Osteocyte (in vitro differentiated cells): ENCODE data around the gene PTK7. TPM values are rescaled to one million over a fixed set of nuclear protein-coding genes. Genes with fewer than 3 reads are reported as not detected.
A peak's percentile ranks its signal among the peaks of the same experiment; 100 is the strongest.
"Not testable (repeated sequence)": the region's sequence is repeated elsewhere in the genome, so short reads cannot be mapped to it uniquely, and the experiment has no call there.

ENCODE experiments used
- DNase-seq: peaks from one replicate; pipeline ENCODE4 v3.0.0; 2021; ENCODE audit warnings: mixed read lengths; ENCODE audit not compliant: unreplicated experiment; ENCODE audit errors: extremely low spot score
- H3K27ac Mint-ChIP-seq: one replicate; pipeline ENCODE4 v1.8.0; 2021; ENCODE audit warnings: mild to moderate bottlenecking, mixed read lengths; ENCODE audit not compliant: unreplicated experiment
- H3K27me3 Mint-ChIP-seq: one replicate; pipeline ENCODE4 v1.8.0; 2021; ENCODE audit warnings: mixed read lengths; ENCODE audit not compliant: unreplicated experiment
- H3K36me3 Mint-ChIP-seq: one replicate; pipeline ENCODE4 v1.8.0; 2021; ENCODE audit warnings: mixed read lengths; ENCODE audit not compliant: unreplicated experiment
- H3K4me1 Mint-ChIP-seq: one replicate; pipeline ENCODE4 v1.8.0; 2021; ENCODE audit warnings: mixed read lengths; ENCODE audit not compliant: unreplicated experiment
- H3K4me3 Mint-ChIP-seq: one replicate; pipeline ENCODE4 v1.8.0; 2021; ENCODE audit warnings: mild to moderate bottlenecking, moderate library complexity, mixed read lengths; ENCODE audit not compliant: unreplicated experiment
- H3K9me3 Mint-ChIP-seq: one replicate; pipeline ENCODE4 v1.8.0; 2021; ENCODE audit warnings: mixed read lengths; ENCODE audit not compliant: unreplicated experiment
- total RNA-seq: library from RNA; stranded (reverse); gene quantifications from 2 replicates; pipeline ENCODE4 v1.2.1, GENCODE V29; 2021
- TF ChIP-seq, protein P1 (sequence below): fragments of 200-600 bp; sonication (generic); IDR thresholded peaks from 2 replicates; pipeline ENCODE4 v1.5.0; 2021; ENCODE audit warnings: antibody characterized with exemption, mild to moderate bottlenecking, moderate library complexity

PTK7 gene
- total RNA-seq, 1 donor from 2014 or later, result 183 TPM

GRCh38 chr6:43105538-43106222 is 29.6 kb downstream of the PTK7 start:
- Mint-ChIP-seq H3K27me3 (no peaks in the 10 kb centered on the region), H3K9me3 (no peaks in the 10 kb centered on the region), H3K4me3 (no peak overlapping the region), H3K36me3 (no peaks in the 10 kb centered on the region), H3K4me1 (peaks cover 2% of the 10 kb centered on the region), H3K27ac (no peak overlapping the region)
- TF ChIP-seq, protein P1, sequence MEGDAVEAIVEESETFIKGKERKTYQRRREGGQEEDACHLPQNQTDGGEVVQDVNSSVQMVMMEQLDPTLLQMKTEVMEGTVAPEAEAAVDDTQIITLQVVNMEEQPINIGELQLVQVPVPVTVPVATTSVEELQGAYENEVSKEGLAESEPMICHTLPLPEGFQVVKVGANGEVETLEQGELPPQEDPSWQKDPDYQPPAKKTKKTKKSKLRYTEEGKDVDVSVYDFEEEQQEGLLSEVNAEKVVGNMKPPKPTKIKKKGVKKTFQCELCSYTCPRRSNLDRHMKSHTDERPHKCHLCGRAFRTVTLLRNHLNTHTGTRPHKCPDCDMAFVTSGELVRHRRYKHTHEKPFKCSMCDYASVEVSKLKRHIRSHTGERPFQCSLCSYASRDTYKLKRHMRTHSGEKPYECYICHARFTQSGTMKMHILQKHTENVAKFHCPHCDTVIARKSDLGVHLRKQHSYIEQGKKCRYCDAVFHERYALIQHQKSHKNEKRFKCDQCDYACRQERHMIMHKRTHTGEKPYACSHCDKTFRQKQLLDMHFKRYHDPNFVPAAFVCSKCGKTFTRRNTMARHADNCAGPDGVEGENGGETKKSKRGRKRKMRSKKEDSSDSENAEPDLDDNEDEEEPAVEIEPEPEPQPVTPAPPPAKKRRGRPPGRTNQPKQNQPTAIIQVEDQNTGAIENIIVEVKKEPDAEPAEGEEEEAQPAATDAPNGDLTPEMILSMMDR, result no peak
- no peak for DNase-seq

DNA sequence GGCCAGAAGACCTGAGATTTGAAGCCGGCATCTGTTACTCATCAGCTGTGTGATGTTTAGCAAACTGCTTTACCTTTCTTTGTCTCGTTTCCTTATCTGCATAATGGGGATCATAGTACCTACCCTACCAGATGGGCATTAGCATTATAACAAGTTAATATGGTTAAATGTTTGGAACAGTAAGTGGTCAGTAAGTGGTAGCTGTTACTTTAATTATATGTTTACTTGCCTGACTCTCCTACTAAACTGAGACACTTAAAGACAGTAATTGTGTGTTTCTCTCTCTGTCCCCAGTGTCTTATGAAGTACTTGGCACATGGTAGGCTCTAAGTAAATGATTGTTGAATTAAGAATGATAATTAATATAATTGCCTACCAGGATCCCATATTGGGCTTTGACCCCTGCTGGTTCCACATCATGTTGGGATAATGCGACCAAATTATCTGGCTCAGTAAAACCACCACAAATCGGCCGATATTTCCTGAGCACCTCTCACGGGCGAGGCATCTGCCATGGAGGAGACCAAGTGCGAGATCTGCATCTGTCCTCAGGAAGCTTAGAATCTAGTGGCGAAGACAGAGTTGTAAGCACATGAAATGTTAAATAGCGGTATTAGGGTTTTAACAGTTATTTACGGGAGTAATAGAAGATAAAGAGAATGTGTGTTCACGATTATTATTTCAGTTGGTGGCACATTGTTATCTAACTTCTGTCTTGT is 31.4 kb downstream of the PTK7 start:
- Mint-ChIP-seq H3K4me3 (no peak overlapping the region), H3K9me3 (no peaks in the 10 kb centered on the region), H3K36me3 (no peaks in the 10 kb centered on the region), H3K27ac (no peak overlapping the region), H3K27me3 (no peaks in the 10 kb centered on the region), H3K4me1 (peaks cover 1% of the 10 kb centered on the region)
- TF ChIP-seq, protein P1, result no peak
- DNase-seq, result no peak

- H3K9me3 Mint-ChIP-seq, result no peaks in the 10 kb centered on the region
- peak overlapping the region; percentile 99 for H3K27ac Mint-ChIP-seq
- no peak for DNase-seq
- H3K27me3 Mint-ChIP-seq, result no peaks in the 10 kb centered on the region
- H3K36me3 Mint-ChIP-seq, result peaks cover 4% of the 10 kb centered on the region
- peaks cover 24% of the 10 kb centered on the region for H3K4me1 Mint-ChIP-seq
- TF ChIP-seq, protein P1, result no peak
- H3K4me3 Mint-ChIP-seq, result no peak overlapping the region
These were observed 37.5 kb downstream of the PTK7 start for GRCh38 chr6:43113431-43114260.

DNA sequence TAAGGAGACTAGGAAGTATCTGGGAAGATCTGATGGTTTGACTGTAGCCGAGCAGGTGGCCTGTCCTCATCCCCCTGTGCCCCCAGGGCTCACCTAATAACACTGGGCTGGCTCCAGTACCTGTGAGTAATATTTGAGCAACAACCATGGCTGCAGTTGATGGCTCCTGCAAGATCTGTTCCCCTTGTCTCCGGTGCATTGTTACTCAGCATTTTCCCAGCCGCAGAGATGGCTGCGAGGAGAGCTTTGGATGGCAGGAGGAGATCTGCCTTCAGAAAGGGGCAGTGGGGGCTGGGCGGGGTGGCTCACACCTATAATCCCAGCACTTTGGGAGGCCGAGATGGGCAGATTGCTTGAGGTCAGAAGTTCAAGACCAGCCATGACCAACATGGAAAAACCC is 39.3 kb downstream of the PTK7 start:
- Mint-ChIP-seq H3K27ac (peak overlapping the region; percentile 10), H3K4me3 (no peak overlapping the region), H3K27me3 (no peaks in the 10 kb centered on the region), H3K9me3 (no peaks in the 10 kb centered on the region), H3K36me3 (peaks cover 4% of the 10 kb centered on the region), H3K4me1 (peaks cover 33% of the 10 kb centered on the region)
- DNase-seq, result no peak
- TF ChIP-seq, protein P1, result no peak

- H3K27ac Mint-ChIP-seq, H3K36me3 Mint-ChIP-seq, H3K9me3 Mint-ChIP-seq, DNase-seq, H3K27me3 Mint-ChIP-seq, H3K4me3 Mint-ChIP-seq: not testable (repeated sequence)
- H3K4me1 Mint-ChIP-seq, result peaks cover 54% of the 10 kb centered on the region
These were observed 41.4 kb downstream of the PTK7 start for GRCh38 chr6:43117466-43117865.
